Measurements from ENCODE around the gene MRFAP1L1.

MRFAP1L1 gene

GRCh38 chr4:6696611-6697010 is 13.1 kb downstream of the MRFAP1L1 start:
- Histone ChIP-seq H2AFZ (ENCODE audit: low read length) (no peak overlapping the region), H3K36me3 (ENCODE audit: insufficient read depth, low read length) (no peaks in the 10 kb centered on the region), H3K27ac (ENCODE audit: low read depth, low read length, poor library complexity, severe bottlenecking) (no peak overlapping the region), H3K9me2 (ENCODE audit: low read depth, low read length) (no peaks in the 10 kb centered on the region), H3K9me3 (ENCODE audit: low read length) (no peaks in the 10 kb centered on the region), H3K4me2 (ENCODE audit: low read length) (no peak overlapping the region), H3K4me1 (ENCODE audit: insufficient read depth, low read length, severe bottlenecking) (no peaks in the 10 kb centered on the region), H3K9ac (ENCODE audit: low read length) (no peak overlapping the region), H3K27me3 (ENCODE audit: insufficient read depth, low read length) (no peaks in the 10 kb centered on the region), H3K4me3 (ENCODE audit: low read depth, low read length, poor library complexity, severe bottlenecking) (no peak overlapping the region), H3F3A (ENCODE audit: insufficient read depth, low read length) (no peaks in the 10 kb centered on the region), H3K79me2 (ENCODE audit: insufficient read depth, low read length) (no peaks in the 10 kb centered on the region), H4K20me1 (ENCODE audit: insufficient read depth, low read length) (no peaks in the 10 kb centered on the region)
- TF ChIP-seq, protein P1, sequence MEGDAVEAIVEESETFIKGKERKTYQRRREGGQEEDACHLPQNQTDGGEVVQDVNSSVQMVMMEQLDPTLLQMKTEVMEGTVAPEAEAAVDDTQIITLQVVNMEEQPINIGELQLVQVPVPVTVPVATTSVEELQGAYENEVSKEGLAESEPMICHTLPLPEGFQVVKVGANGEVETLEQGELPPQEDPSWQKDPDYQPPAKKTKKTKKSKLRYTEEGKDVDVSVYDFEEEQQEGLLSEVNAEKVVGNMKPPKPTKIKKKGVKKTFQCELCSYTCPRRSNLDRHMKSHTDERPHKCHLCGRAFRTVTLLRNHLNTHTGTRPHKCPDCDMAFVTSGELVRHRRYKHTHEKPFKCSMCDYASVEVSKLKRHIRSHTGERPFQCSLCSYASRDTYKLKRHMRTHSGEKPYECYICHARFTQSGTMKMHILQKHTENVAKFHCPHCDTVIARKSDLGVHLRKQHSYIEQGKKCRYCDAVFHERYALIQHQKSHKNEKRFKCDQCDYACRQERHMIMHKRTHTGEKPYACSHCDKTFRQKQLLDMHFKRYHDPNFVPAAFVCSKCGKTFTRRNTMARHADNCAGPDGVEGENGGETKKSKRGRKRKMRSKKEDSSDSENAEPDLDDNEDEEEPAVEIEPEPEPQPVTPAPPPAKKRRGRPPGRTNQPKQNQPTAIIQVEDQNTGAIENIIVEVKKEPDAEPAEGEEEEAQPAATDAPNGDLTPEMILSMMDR (IDR thresholded peaks at IDR 0.05; ENCODE audit: low read length), result no peak
- no peak for TF ChIP-seq EZH2 (IDR thresholded peaks at IDR 0.05; ENCODE audit: borderline replicate concordance, low read length)

DNA sequence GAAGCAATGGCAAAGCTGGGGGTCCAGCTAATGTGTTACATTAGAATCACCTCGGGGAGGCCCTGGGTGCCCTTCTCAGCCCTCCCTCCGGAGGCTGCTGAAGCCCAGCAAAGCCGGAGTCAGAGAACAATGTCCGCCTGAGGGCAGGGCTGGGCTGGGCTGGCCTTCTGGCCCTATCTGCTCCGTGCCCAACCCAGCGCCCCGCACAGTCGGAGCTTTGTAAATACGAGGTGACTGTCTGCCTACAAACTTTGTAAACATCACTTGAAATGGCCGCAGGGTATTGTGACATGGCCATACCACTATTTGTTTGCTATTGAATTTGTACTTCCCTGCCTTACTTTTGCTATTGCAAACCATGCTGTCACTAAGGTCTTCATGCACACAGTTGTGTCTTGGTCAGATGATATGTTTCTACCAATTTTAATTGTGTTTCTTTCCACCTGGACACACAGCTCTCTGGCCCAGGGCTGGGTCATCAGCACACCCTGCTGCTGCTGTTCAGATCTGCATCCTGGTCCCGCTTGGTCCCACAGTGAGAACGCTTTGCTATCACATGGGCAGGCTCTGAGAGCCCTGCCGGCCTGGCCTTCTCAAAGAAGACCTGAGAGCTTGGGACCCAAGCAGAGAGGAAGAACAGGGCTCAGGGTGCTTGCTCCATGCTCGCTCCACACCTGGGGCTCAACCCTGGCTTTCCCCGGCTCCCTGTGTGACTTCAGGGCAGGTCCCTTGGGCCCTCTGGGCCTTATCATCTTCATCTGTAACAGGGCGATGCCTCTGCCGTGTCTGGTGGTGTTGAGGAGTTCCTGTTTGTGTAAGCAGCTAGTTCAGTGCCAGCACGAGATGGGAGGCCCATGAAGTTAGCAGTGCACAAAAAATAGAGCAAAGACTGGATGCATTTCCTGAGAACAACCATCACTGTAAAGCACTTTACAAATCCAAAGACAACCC is 13.7 kb downstream of the MRFAP1L1 start:
- Histone ChIP-seq H3K4me1 (ENCODE audit: insufficient read depth, low read length, severe bottlenecking) (no peaks in the 10 kb centered on the region), H3F3A (ENCODE audit: insufficient read depth, low read length) (no peaks in the 10 kb centered on the region), H3K9me3 (ENCODE audit: low read length) (no peaks in the 10 kb centered on the region), H3K4me2 (ENCODE audit: low read length) (no peak overlapping the region), H3K9me2 (ENCODE audit: low read depth, low read length) (no peaks in the 10 kb centered on the region), H4K20me1 (ENCODE audit: insufficient read depth, low read length) (no peaks in the 10 kb centered on the region), H3K9ac (ENCODE audit: low read length) (no peak overlapping the region), H3K27me3 (ENCODE audit: insufficient read depth, low read length) (no peaks in the 10 kb centered on the region), H3K27ac (ENCODE audit: low read depth, low read length, poor library complexity, severe bottlenecking) (no peak overlapping the region), H3K4me3 (ENCODE audit: low read depth, low read length, poor library complexity, severe bottlenecking) (no peak overlapping the region), H3K36me3 (ENCODE audit: insufficient read depth, low read length) (no peaks in the 10 kb centered on the region), H3K79me2 (ENCODE audit: insufficient read depth, low read length) (no peaks in the 10 kb centered on the region), H2AFZ (ENCODE audit: low read length) (no peak overlapping the region)
- TF ChIP-seq, protein P1 (IDR thresholded peaks at IDR 0.05; ENCODE audit: low read length), result no peak
- TF ChIP-seq EZH2 (IDR thresholded peaks at IDR 0.05; ENCODE audit: borderline replicate concordance, low read length), result no peak

GRCh38 chr4:6694177-6694901 is 15.3 kb downstream of the MRFAP1L1 start:
- no peaks in the 10 kb centered on the region for H4K20me1 ChIP-seq (ENCODE audit: insufficient read depth, low read length)
- no peaks in the 10 kb centered on the region for H3K9me2 ChIP-seq (ENCODE audit: low read depth, low read length)
- no peaks in the 10 kb centered on the region for H3K9me3 ChIP-seq (ENCODE audit: low read length)
- no peaks in the 10 kb centered on the region for H3F3A ChIP-seq (ENCODE audit: insufficient read depth, low read length)
- H3K4me3 ChIP-seq (ENCODE audit: low read depth, low read length, poor library complexity, severe bottlenecking), result no peak overlapping the region
- H3K9ac ChIP-seq (ENCODE audit: low read length), result no peak overlapping the region
- no peak overlapping the region for H3K4me2 ChIP-seq (ENCODE audit: low read length)
- no peaks in the 10 kb centered on the region for H3K27me3 ChIP-seq (ENCODE audit: insufficient read depth, low read length)
- H2AFZ ChIP-seq (ENCODE audit: low read length), result no peak overlapping the region
- H3K27ac ChIP-seq (ENCODE audit: low read depth, low read length, poor library complexity, severe bottlenecking), result no peak overlapping the region
- TF ChIP-seq, protein P1 (IDR thresholded peaks at IDR 0.05; ENCODE audit: low read length), result no peak
- TF ChIP-seq EZH2 (IDR thresholded peaks at IDR 0.05; ENCODE audit: borderline replicate concordance, low read length), result no peak
- no peaks in the 10 kb centered on the region for H3K79me2 ChIP-seq (ENCODE audit: insufficient read depth, low read length)
- H3K36me3 ChIP-seq (ENCODE audit: insufficient read depth, low read length), result no peaks in the 10 kb centered on the region
- no peaks in the 10 kb centered on the region for H3K4me1 ChIP-seq (ENCODE audit: insufficient read depth, low read length, severe bottlenecking)

Measured in OCI-LY1 (cell line).